Mesendoderm (in vitro differentiated cells): ENCODE results near the gene PARS2.

ENCODE experiments used
- DNase-seq: peaks from one replicate; pipeline ENCODE4 v3.0.0; 2013
- H2AK5ac ChIP-seq: 2 replicates; pipeline ENCODE4 v1.6.1; 2013; ENCODE audit warnings: low read length, inconsistent platforms
- H2BK120ac ChIP-seq: 2 replicates; pipeline ENCODE4 v1.6.1; 2013; ENCODE audit warnings: low read depth, mild to moderate bottlenecking, low read length, moderate library complexity, mixed read lengths
- H2BK15ac ChIP-seq: replicated peaks from 2 replicates; pipeline ENCODE4 v1.6.1; 2013; ENCODE audit warnings: low read depth, mild to moderate bottlenecking, moderate library complexity
- H2BK5ac ChIP-seq: 2 replicates; pipeline ENCODE4 v1.6.1; 2013; ENCODE audit warnings: low read length, inconsistent platforms
- H3K18ac ChIP-seq: 2 replicates; pipeline ENCODE4 v1.6.1; 2013; ENCODE audit warnings: mild to moderate bottlenecking, low read length, mixed read lengths
- H3K23ac ChIP-seq: one replicate; pipeline ENCODE4 v1.6.1; 2013; ENCODE audit warnings: low read length
- H3K27ac ChIP-seq: 2 replicates; pipeline ENCODE4 v1.5.1; 2013; ENCODE audit warnings: low read depth, mild to moderate bottlenecking, inconsistent platforms, low read length, moderate library complexity
- H3K27me3 ChIP-seq: 2 replicates; pipeline ENCODE4 v1.6.1; 2013; ENCODE audit warnings: low read length, control low read depth, mild to moderate bottlenecking, inconsistent platforms; ENCODE audit not compliant: insufficient read depth, poor library complexity
- H3K36me3 ChIP-seq: 2 replicates; pipeline ENCODE4 v1.6.1; 2013; ENCODE audit warnings: low read length, inconsistent platforms; ENCODE audit not compliant: control insufficient read depth, insufficient read depth
- H3K4ac ChIP-seq: one replicate; pipeline ENCODE4 v1.6.1; 2013; ENCODE audit warnings: low read depth, mild to moderate bottlenecking, low read length, moderate library complexity
- H3K4me1 ChIP-seq: 2 replicates; pipeline ENCODE4 v1.6.1; 2013; ENCODE audit warnings: low read depth, low read length, inconsistent platforms; ENCODE audit not compliant: control insufficient read depth
- H3K4me2 ChIP-seq: 2 replicates; pipeline ENCODE4 v1.6.1; 2013; ENCODE audit warnings: low read length
- H3K4me3 ChIP-seq: 2 replicates; pipeline ENCODE4 v1.5.1; 2013; ENCODE audit warnings: mild to moderate bottlenecking, low read length
- H3K56ac ChIP-seq: one replicate; pipeline ENCODE4 v1.6.1; 2013; ENCODE audit warnings: low read length
- H3K79me1 ChIP-seq: 2 replicates; pipeline ENCODE4 v1.6.1; 2013; ENCODE audit warnings: low read length, inconsistent platforms
- H3K79me2 ChIP-seq: 2 replicates; pipeline ENCODE4 v1.6.1; 2013; ENCODE audit warnings: mild to moderate bottlenecking, low read length; ENCODE audit not compliant: control insufficient read depth, insufficient read depth
- H3K9ac ChIP-seq: 2 replicates; pipeline ENCODE4 v1.6.1; 2013; ENCODE audit warnings: low read length, inconsistent platforms
- H4K5ac ChIP-seq: one replicate; pipeline ENCODE4 v1.6.1; 2013; ENCODE audit warnings: low read length
- H4K8ac ChIP-seq: one replicate; pipeline ENCODE4 v1.6.1; 2013; ENCODE audit warnings: low read depth, mild to moderate bottlenecking, control low read depth, low read length, moderate library complexity
- WGBS: extraction: QIAGEN DNeasy Blood & Tissue Kit; methylation state at CpG from one replicate; pipeline ENCODE4 v1.1.7; 2013; ENCODE audit warnings: low lambda C conversion rate, missing lambda C conversion rate; ENCODE audit not compliant: insufficient coverage; ENCODE audit errors: extremely low coverage; 5-methylcytosine and 5-hydroxymethylcytosine counted together

The PARS2 gene

DNA sequence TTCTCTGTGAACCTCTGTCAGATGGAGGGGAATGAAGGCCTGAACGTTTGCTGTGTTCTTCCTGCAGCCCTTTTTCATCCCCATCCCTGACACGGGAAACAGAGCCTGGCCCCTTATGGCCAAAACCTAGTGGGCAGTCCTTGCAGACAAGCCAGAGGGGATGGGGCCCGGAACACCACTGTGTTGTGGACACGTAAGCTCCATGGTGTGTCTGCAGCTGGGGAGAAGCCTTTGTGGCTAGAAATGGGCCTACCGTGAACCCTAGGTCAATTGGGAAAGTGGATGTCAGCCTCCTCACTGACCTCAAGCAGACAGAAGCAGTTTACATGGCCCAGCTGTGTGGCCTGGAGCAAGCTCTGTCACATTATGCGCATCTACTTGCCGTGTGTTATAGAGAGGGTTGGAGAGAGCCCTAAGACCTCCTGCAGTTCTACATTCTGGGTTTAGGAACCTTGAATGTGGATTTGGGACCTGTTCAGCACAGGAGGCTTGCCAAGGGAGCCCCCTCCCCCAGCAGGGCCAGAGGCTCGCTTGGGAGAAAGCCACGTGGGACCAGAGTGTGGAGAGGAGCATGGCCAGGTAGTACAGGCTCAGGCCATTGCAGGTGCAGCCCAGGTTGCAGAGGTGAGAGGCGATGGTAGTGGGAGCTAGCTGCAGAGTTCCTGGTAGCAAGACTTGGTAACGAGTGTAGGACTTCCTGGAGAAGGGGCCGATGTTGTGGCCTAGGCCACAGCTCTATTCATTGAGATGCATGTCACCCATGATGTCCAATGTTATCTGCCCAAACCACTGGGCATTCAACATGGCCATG, 20.7 kb downstream of the PARS2 start:
- Histone ChIP-seq H3K18ac (no peak overlapping the region), H3K4me2 (no peak overlapping the region)

GRCh38 chr1:54742282-54742681, 22.0 kb downstream of the PARS2 start:
- no CpG with 5 or more reads among the region's 4 CpGs for WGBS
- H3K9ac ChIP-seq = no peak overlapping the region

More for the DNA sequence above, 20.7 kb downstream of the PARS2 start:
- Histone ChIP-seq H3K27me3 (no peaks in the 10 kb centered on the region), H3K4me3 (no peak overlapping the region), H2AK5ac (no peak overlapping the region), H3K27ac (no peak overlapping the region), H3K4me1 (no peaks in the 10 kb centered on the region), H3K23ac (no peak overlapping the region), H2BK5ac (no peak overlapping the region), H2BK120ac (no peak overlapping the region), H3K79me1 (no peaks in the 10 kb centered on the region), H3K4ac (no peak overlapping the region), H4K5ac (no peak overlapping the region), H4K8ac (no peak overlapping the region), H2BK15ac (no peak overlapping the region), H3K56ac (no peak overlapping the region), H3K9ac (no peak overlapping the region), H3K79me2 (no peaks in the 10 kb centered on the region), H3K36me3 (peaks cover 8% of the 10 kb centered on the region)
- DNase-seq = no peak
- no CpG with 5 or more reads among the region's 12 CpGs for WGBS

DNA sequence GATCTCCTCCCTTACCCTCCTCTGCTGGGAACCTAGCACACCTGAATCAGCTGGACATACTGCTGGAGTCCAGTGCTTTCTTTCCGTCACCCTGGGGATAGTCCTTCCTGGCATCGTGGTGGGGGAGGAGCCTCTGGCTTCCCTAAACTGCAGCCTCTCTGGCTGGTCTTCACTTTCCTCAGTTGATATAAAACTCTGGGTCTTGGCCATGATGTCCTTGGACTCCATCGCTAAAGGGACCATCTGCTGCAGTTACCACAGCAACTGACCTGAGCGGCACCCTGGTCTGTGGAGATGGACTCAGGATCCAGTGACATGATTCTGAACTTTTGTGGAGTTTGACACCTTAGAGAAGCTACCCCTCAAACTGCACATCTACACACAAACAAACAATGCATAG, 22.8 kb downstream of the PARS2 start:
- H3K4me3 ChIP-seq = no peak overlapping the region
- H3K27me3 ChIP-seq = no peaks in the 10 kb centered on the region
- no peak overlapping the region for H3K23ac ChIP-seq
- H3K9ac ChIP-seq = no peak overlapping the region
- no peaks in the 10 kb centered on the region for H3K4me1 ChIP-seq
- no peak overlapping the region for H2AK5ac ChIP-seq
- H3K18ac ChIP-seq = no peak overlapping the region
- DNase-seq = no peak
- peaks cover 13% of the 10 kb centered on the region for H3K36me3 ChIP-seq
- H3K56ac ChIP-seq = no peak overlapping the region
- H2BK15ac ChIP-seq = no peak overlapping the region
- H3K79me2 ChIP-seq = no peaks in the 10 kb centered on the region
- H4K8ac ChIP-seq = no peak overlapping the region
- H3K27ac ChIP-seq = no peak overlapping the region
- no peak overlapping the region for H2BK5ac ChIP-seq
- WGBS = no CpG with 5 or more reads among the region's 4 CpGs
- H3K79me1 ChIP-seq = no peaks in the 10 kb centered on the region
- no peak overlapping the region for H4K5ac ChIP-seq
- no peak overlapping the region for H3K4ac ChIP-seq
- H2BK120ac ChIP-seq = no peak overlapping the region
- no peak overlapping the region for H3K4me2 ChIP-seq

More at GRCh38 chr1:54742282-54742681, 22.0 kb downstream of the PARS2 start:
- no peak for DNase-seq
- H4K5ac ChIP-seq = no peak overlapping the region
- H3K4me1 ChIP-seq = no peaks in the 10 kb centered on the region
- H3K4me2 ChIP-seq = no peak overlapping the region
- no peak overlapping the region for H3K56ac ChIP-seq
- H3K4ac ChIP-seq = no peak overlapping the region
- H3K18ac ChIP-seq = no peak overlapping the region
- peaks cover 11% of the 10 kb centered on the region for H3K36me3 ChIP-seq
- no peak overlapping the region for H3K27ac ChIP-seq
- H2BK120ac ChIP-seq = no peak overlapping the region
- no peak overlapping the region for H2AK5ac ChIP-seq
- no peak overlapping the region for H3K4me3 ChIP-seq
- no peak overlapping the region for H2BK5ac ChIP-seq
- no peak overlapping the region for H2BK15ac ChIP-seq
- H3K27me3 ChIP-seq = no peaks in the 10 kb centered on the region
- no peaks in the 10 kb centered on the region for H3K79me1 ChIP-seq
- H3K79me2 ChIP-seq = no peaks in the 10 kb centered on the region
- no peak overlapping the region for H3K23ac ChIP-seq
- H4K8ac ChIP-seq = no peak overlapping the region

DNA sequence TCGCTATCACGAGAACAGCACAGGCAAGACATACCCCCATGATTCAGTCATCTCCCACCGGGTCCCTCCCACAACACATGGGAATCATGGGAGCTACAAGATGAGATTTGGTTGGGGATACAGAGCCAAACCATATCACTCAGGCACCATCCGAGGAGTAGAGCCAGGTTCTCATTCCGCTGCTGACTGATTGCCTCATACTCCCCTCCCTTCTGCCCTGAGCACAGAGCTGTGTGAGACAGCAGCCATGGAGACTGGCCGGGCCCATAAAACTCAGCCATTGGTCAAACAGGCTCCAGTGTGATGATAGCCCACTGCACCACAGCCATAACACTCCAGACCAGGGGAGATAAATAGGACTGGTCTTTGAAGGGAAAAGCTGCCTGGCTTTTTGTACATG, 26.1 kb downstream of the PARS2 start:
- H3K36me3 ChIP-seq = peaks cover 13% of the 10 kb centered on the region
- no CpG with 5 or more reads among the region's 6 CpGs for WGBS
- no peak overlapping the region for H3K18ac ChIP-seq
- no peak overlapping the region for H4K5ac ChIP-seq
- no peak overlapping the region for H4K8ac ChIP-seq
- no peak overlapping the region for H2AK5ac ChIP-seq
- H3K27me3 ChIP-seq = no peaks in the 10 kb centered on the region
- no peak overlapping the region for H2BK15ac ChIP-seq
- H3K23ac ChIP-seq = no peak overlapping the region
- H3K79me2 ChIP-seq = no peaks in the 10 kb centered on the region
- H3K79me1 ChIP-seq = no peaks in the 10 kb centered on the region
- H3K4ac ChIP-seq = no peak overlapping the region
- no peak for DNase-seq
- H3K27ac ChIP-seq = no peak overlapping the region
- H2BK5ac ChIP-seq = no peak overlapping the region
- H3K4me1 ChIP-seq = no peaks in the 10 kb centered on the region
- H3K56ac ChIP-seq = no peak overlapping the region
- H3K4me2 ChIP-seq = no peak overlapping the region
- no peak overlapping the region for H3K4me3 ChIP-seq
- H2BK120ac ChIP-seq = no peak overlapping the region
- H3K9ac ChIP-seq = no peak overlapping the region

DNA sequence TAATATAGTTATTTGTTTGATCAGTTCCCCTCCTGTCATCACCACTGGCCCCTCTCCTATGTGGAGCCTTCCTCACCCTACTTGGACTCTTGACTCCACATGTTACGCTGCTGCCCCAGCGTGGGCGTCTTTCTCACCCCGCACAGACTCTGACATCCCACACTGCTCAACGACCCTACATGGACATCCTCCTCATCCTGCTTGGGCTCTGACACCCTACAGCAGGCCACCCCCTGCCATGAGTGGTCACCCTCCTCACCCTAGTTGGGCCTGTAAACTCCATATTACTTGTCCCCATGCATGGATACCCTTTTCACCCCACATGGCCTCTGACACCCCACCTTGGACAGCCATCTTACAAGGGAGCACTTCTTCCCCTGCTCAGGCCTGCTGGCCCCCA, 27.6 kb downstream of the PARS2 start:
- no peak overlapping the region for H4K8ac ChIP-seq
- H3K4me2 ChIP-seq = no peak overlapping the region
- H2BK5ac ChIP-seq = no peak overlapping the region
- H3K56ac ChIP-seq = no peak overlapping the region
- no peaks in the 10 kb centered on the region for H3K79me2 ChIP-seq
- H3K27ac ChIP-seq = no peak overlapping the region
- no peak overlapping the region for H3K9ac ChIP-seq
- no peak for DNase-seq
- no peaks in the 10 kb centered on the region for H3K79me1 ChIP-seq
- no peak overlapping the region for H2AK5ac ChIP-seq
- H3K4ac ChIP-seq = no peak overlapping the region
- H4K5ac ChIP-seq = no peak overlapping the region
- no peak overlapping the region for H2BK15ac ChIP-seq
- H3K18ac ChIP-seq = no peak overlapping the region
- H3K23ac ChIP-seq = no peak overlapping the region
- H2BK120ac ChIP-seq = no peak overlapping the region
- WGBS = no CpG with 5 or more reads among the region's 5 CpGs
- no peaks in the 10 kb centered on the region for H3K27me3 ChIP-seq
- H3K36me3 ChIP-seq = peaks cover 9% of the 10 kb centered on the region
- H3K4me3 ChIP-seq = no peak overlapping the region
- H3K4me1 ChIP-seq = no peaks in the 10 kb centered on the region

DNA sequence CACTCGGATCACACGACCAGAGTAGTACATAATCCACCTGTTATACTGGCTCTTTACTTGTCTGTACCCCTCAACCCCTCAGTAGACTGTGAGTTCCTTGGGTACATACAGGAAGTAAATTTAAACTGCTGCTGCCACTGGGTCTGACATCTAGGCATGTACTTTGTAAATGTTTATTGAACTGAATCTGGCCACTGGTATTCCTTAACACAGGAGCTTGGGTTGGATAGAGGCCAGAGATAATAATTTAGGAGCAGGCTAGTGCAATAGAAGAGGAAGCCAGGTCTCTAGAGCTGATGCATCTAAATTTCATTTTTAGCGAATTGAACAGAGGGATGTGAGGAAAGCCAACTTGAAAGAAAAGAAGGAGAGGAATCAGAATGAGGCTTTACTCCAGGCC, 36.3 kb downstream of the PARS2 start:
- Histone ChIP-seq H2BK5ac (no peak overlapping the region), H3K4me2 (no peak overlapping the region), H3K79me1 (no peaks in the 10 kb centered on the region), H4K8ac (no peak overlapping the region), H3K56ac (no peak overlapping the region), H3K27me3 (no peaks in the 10 kb centered on the region), H3K4me3 (no peak overlapping the region), H3K9ac (no peak overlapping the region), H3K79me2 (no peaks in the 10 kb centered on the region), H2BK120ac (no peak overlapping the region), H3K36me3 (peaks cover 5% of the 10 kb centered on the region), H2AK5ac (no peak overlapping the region), H2BK15ac (no peak overlapping the region), H3K23ac (no peak overlapping the region), H4K5ac (no peak overlapping the region), H3K27ac (no peak overlapping the region), H3K4ac (no peak overlapping the region), H3K18ac (no peak overlapping the region), H3K4me1 (no peaks in the 10 kb centered on the region)
- no peak for DNase-seq
- no CpG with 5 or more reads among the region's 3 CpGs for WGBS
